Renal cortex interstitium (tissue), 15 donors: ENCODE data around the gene STK16. TPM values are rescaled to one million over a fixed set of nuclear protein-coding genes. Genes with fewer than 3 reads are reported as not detected.
"Not testable (repeated sequence)": the region's sequence is repeated elsewhere in the genome, so short reads cannot be mapped to it uniquely, and the experiment has no call there.

Source experiments
- DNase-seq, 11 donors: peaks; one replicate each; pipeline ENCODE4 v3.0.0-alpha.2; 2013; ENCODE audit warnings: low read depth in 9 of 11, low spot score in 4 of 11; ENCODE audit errors: extremely low read depth in 1 of 11
- long read RNA-seq, 16 experiments: transcript quantifications; one replicate each; lab custom pipeline, GENCODE V29; 2026
- polyA plus RNA-seq, 3 donors: library from polyadenylated mRNA; unstranded; fragments of 120-200 nt; gene quantifications; one replicate each; pipeline ENCODE4 v1.2.1, GENCODE V29; 2013; ENCODE audit not compliant: insufficient read length in 3 of 3

STK16 gene
- polyA plus RNA-seq: 10 to 100 TPM; 37.3 to 38.3 (median 38.1) TPM
- long read RNA-seq, donor 1, partial matches to known transcripts: 0 of 5 reads
- long read RNA-seq, donor 1, other reads (novel, unspliced or antisense): 0 of 5 reads
- long read RNA-seq, donor 2, partial matches to known transcripts: 8 of 17 reads
- long read RNA-seq, donor 2, other reads (novel, unspliced or antisense): 0 of 17 reads
- long read RNA-seq, donor 3, transcript STK16-204 (8 exons, 2,868 nt): minor isoform, 5 of 22 reads
- long read RNA-seq, donor 3, transcript STK16-201 (8 exons, 1,673 nt): major isoform, 6 of 22 reads
- long read RNA-seq, donor 3, partial matches to known transcripts: 6 of 22 reads
- long read RNA-seq, donor 3, other reads (novel, unspliced or antisense): 0 of 22 reads
- long read RNA-seq, donor 4, partial matches to known transcripts: 19 of 22 reads
- long read RNA-seq, donor 4, other reads (novel, unspliced or antisense): 0 of 22 reads
- long read RNA-seq, donor 5: 0 reads
- long read RNA-seq, donor 6, transcript STK16-204 (8 exons, 2,868 nt): major isoform, 6 of 8 reads
- long read RNA-seq, donor 6, partial matches to known transcripts: 0 of 8 reads
- long read RNA-seq, donor 6, other reads (novel, unspliced or antisense): 0 of 8 reads
- long read RNA-seq, donor 7, transcript STK16-204 (8 exons, 2,868 nt): major isoform, 6 of 9 reads
- long read RNA-seq, donor 7, partial matches to known transcripts: 0 of 9 reads
- long read RNA-seq, donor 7, other reads (novel, unspliced or antisense): 0 of 9 reads
- long read RNA-seq, donor 8, transcript STK16-204 (8 exons, 2,868 nt): major isoform, 18 of 35 reads
- long read RNA-seq, donor 8, partial matches to known transcripts: 13 of 35 reads
- long read RNA-seq, donor 8, other reads (novel, unspliced or antisense): 0 of 35 reads
- long read RNA-seq, donor 9, transcript STK16-204 (8 exons, 2,868 nt): major isoform, 5 of 17 reads
- long read RNA-seq, donor 9, partial matches to known transcripts: 8 of 17 reads
- long read RNA-seq, donor 9, other reads (novel, unspliced or antisense): 0 of 17 reads
- long read RNA-seq, donor 10, transcript STK16-204 (8 exons, 2,868 nt): major isoform, 8 of 17 reads
- long read RNA-seq, donor 10, partial matches to known transcripts: 8 of 17 reads
- long read RNA-seq, donor 10, other reads (novel, unspliced or antisense): 0 of 17 reads
- long read RNA-seq, donor 11, partial matches to known transcripts: 6 of 13 reads
- long read RNA-seq, donor 11, other reads (novel, unspliced or antisense): 0 of 13 reads
- long read RNA-seq, donor 12, partial matches to known transcripts: 0 of 1 reads
- long read RNA-seq, donor 12, other reads (novel, unspliced or antisense): 0 of 1 reads
- long read RNA-seq, donor 13, transcript STK16-204 (8 exons, 2,868 nt): major isoform, 8 of 48 reads
- long read RNA-seq, donor 13, partial matches to known transcripts: 30 of 48 reads
- long read RNA-seq, donor 13, other reads (novel, unspliced or antisense): 0 of 48 reads
- long read RNA-seq, donor 14, transcript STK16-204 (8 exons, 2,868 nt): major isoform, 7 of 12 reads
- long read RNA-seq, donor 14, transcript STK16-201 (8 exons, 1,673 nt): minor isoform, 5 of 12 reads
- long read RNA-seq, donor 14, partial matches to known transcripts: 0 of 12 reads
- long read RNA-seq, donor 14, other reads (novel, unspliced or antisense): 0 of 12 reads
- long read RNA-seq, donor 15, transcript STK16-204 (8 exons, 2,868 nt): major isoform, 5 of 6 reads
- long read RNA-seq, donor 15, partial matches to known transcripts: 0 of 6 reads
- long read RNA-seq, donor 15, other reads (novel, unspliced or antisense): 0 of 6 reads
- long read RNA-seq, donor 16, transcript STK16-204 (8 exons, 2,868 nt): major isoform, 9 of 35 reads
- long read RNA-seq, donor 16, partial matches to known transcripts: 22 of 35 reads
- long read RNA-seq, donor 16, other reads (novel, unspliced or antisense): 0 of 35 reads

GRCh38 chr2:219245148-219245898, at the start of gene STK16, which contains the start of gene GLB1L:
TSS of gene STK16 (plus strand) at chr2:219245479. CDS start at chr2:219246000, 521 bp downstream.
TSS of gene GLB1L (minus strand) at chr2:219245444. CDS start at chr2:219243573, 1,871 bp downstream.
- DNase-seq: peak; percentile 80 to 94 (median 92)

- no peak for DNase-seq
Observed at GRCh38 chr2:219197388-219197787, 47.9 kb upstream of the STK16 start.

GRCh38 chr2:219198974-219199373, 46.3 kb upstream of the STK16 start:
- no peak for DNase-seq

- no peak for DNase-seq
Observed at GRCh38 chr2:219199470-219200211, 45.6 kb upstream of the STK16 start.

GRCh38 chr2:219200502-219201326, 44.6 kb upstream of the STK16 start:
- DNase-seq: not testable (repeated sequence)

- not testable (repeated sequence) for DNase-seq
Observed at GRCh38 chr2:219201331-219201730, 43.9 kb upstream of the STK16 start.

GRCh38 chr2:219204425-219205164, 40.7 kb upstream of the STK16 start:
- no peak for DNase-seq

GRCh38 chr2:219205165-219205538, 40.1 kb upstream of the STK16 start:
- DNase-seq: no peak

- DNase-seq: no peak
Observed at GRCh38 chr2:219205981-219206327, 39.3 kb upstream of the STK16 start.

- DNase-seq: peak; percentile 86 to 95 (median 93)
Observed at GRCh38 chr2:219206328-219207133, 38.7 kb upstream of the STK16 start, which contains the start of gene ZFAND2B. TSS of gene ZFAND2B (plus strand) at chr2:219206782. CDS start at chr2:219206988, 206 bp downstream.

- no peak for DNase-seq
Observed at GRCh38 chr2:219207134-219207883, 38.0 kb upstream of the STK16 start.

GRCh38 chr2:219207884-219208740, 37.2 kb upstream of the STK16 start:
- no peak for DNase-seq
